Neuronal stem cell (in vitro differentiated cells): ENCODE measurements around the gene PALS1.

ENCODE experiments used
- DNase-seq: peaks from one replicate; pipeline ENCODE4 v3.0.0-alpha.2; 2013; ENCODE audit warnings: low spot score
- H2AFZ ChIP-seq: one replicate; pipeline ENCODE4 v1.6.1; 2013; ENCODE audit warnings: mild to moderate bottlenecking, low read length, inconsistent platforms
- H2AK5ac ChIP-seq: 2 replicates; pipeline ENCODE4 v1.6.1; 2013; ENCODE audit warnings: low read depth, mild to moderate bottlenecking, inconsistent platforms, low read length, moderate library complexity, mixed read lengths
- H2BK120ac ChIP-seq: 2 replicates; pipeline ENCODE4 v1.6.1; 2013; ENCODE audit warnings: low read depth, mild to moderate bottlenecking, inconsistent platforms, low read length, moderate library complexity, mixed read lengths
- H2BK12ac ChIP-seq: one replicate; pipeline ENCODE4 v1.6.1; 2013; ENCODE audit warnings: low read length, inconsistent platforms
- H2BK15ac ChIP-seq: 2 replicates; pipeline ENCODE4 v1.6.1; 2013; ENCODE audit warnings: mild to moderate bottlenecking, low read length, inconsistent platforms, mixed read lengths
- H2BK5ac ChIP-seq: one replicate; pipeline ENCODE4 v1.6.1; 2013; ENCODE audit warnings: inconsistent platforms, mild to moderate bottlenecking, low read length, moderate library complexity
- H3K14ac ChIP-seq: one replicate; pipeline ENCODE4 v1.6.1; 2013; ENCODE audit warnings: low read length, inconsistent platforms
- H3K18ac ChIP-seq: 2 replicates; pipeline ENCODE4 v1.6.1; 2013; ENCODE audit warnings: low read length, inconsistent platforms
- H3K23ac ChIP-seq: 2 replicates; pipeline ENCODE4 v1.6.1; 2013; ENCODE audit warnings: low read depth, mild to moderate bottlenecking, mixed read lengths, low read length, inconsistent platforms; ENCODE audit not compliant: poor library complexity
- H3K27ac ChIP-seq: replicated peaks from 3 replicates; pipeline ENCODE4 v1.5.1; 2013; ENCODE audit warnings: low read length, inconsistent platforms
- H3K27me3 ChIP-seq, 3 experiments: 2 replicates each; pipeline ENCODE4 v1.6.1; 2013; ENCODE audit warnings: low read length in 3 of 3, mild to moderate bottlenecking in 2 of 3, inconsistent platforms in 1 of 3, low read depth in 1 of 3, mixed read lengths in 1 of 3, moderate library complexity in 1 of 3; ENCODE audit not compliant: control insufficient read depth in 3 of 3, insufficient read depth in 3 of 3
- H3K36me3 ChIP-seq, 2 donors: replicated peaks in 1 of 2; 2 replicates each; pipeline ENCODE4 v1.6.1; 2013; ENCODE audit warnings: low read length in 2 of 2; ENCODE audit not compliant: control insufficient read depth in 2 of 2, insufficient read depth in 2 of 2
- H3K4ac ChIP-seq: 2 replicates; pipeline ENCODE4 v1.6.1; 2013; ENCODE audit warnings: inconsistent platforms, mild to moderate bottlenecking, low read length, moderate library complexity
- H3K4me1 ChIP-seq, 2 donors: 1 replicate in 1 of 2; 2 replicates in 1 of 2; pipeline ENCODE4 v1.6.1; 2013; ENCODE audit warnings: low read length in 2 of 2, low read depth in 1 of 2; ENCODE audit not compliant: control insufficient read depth in 2 of 2, insufficient read depth in 1 of 2
- H3K4me2 ChIP-seq: one replicate; pipeline ENCODE4 v1.6.1; 2013; ENCODE audit warnings: mild to moderate bottlenecking, low read length, inconsistent platforms; ENCODE audit not compliant: insufficient read depth, poor library complexity, severe bottlenecking
- H3K4me3 ChIP-seq, 2 donors: 2 replicates each; pipeline ENCODE4 v1.5.1; 2013; ENCODE audit warnings: low read length in 2 of 2, mild to moderate bottlenecking in 2 of 2, inconsistent platforms in 1 of 2, moderate library complexity in 1 of 2
- H3K79me1 ChIP-seq: one replicate; pipeline ENCODE4 v1.6.1; 2013; ENCODE audit warnings: low read depth, mild to moderate bottlenecking, inconsistent platforms, low read length, moderate library complexity
- H3K9ac ChIP-seq: one replicate; pipeline ENCODE4 v1.6.1; 2013; ENCODE audit warnings: mild to moderate bottlenecking, low read depth, low read length, inconsistent platforms; ENCODE audit not compliant: poor library complexity
- H3K9me3 ChIP-seq, 2 donors: replicated peaks in 1 of 2; 2 replicates each; pipeline versions ENCODE3 to v1.6.1; 2013; ENCODE audit warnings: low read length in 2 of 2, mild to moderate bottlenecking in 2 of 2, inconsistent platforms in 1 of 2, low read depth in 1 of 2, mixed read lengths in 1 of 2, moderate library complexity in 1 of 2; ENCODE audit not compliant: control insufficient read depth in 2 of 2, insufficient read depth in 1 of 2
- H4K8ac ChIP-seq: one replicate; pipeline ENCODE4 v1.6.1; 2013; ENCODE audit warnings: low read depth, mild to moderate bottlenecking, inconsistent platforms, low read length, moderate library complexity
- H4K91ac ChIP-seq: one replicate; pipeline ENCODE4 v1.6.1; 2013; ENCODE audit warnings: low read length, low read depth, mild to moderate bottlenecking, inconsistent platforms; ENCODE audit not compliant: poor library complexity
- WGBS, 2 donors: extraction: QIAGEN DNeasy Blood & Tissue Kit; methylation state at CpG; one replicate each; pipeline ENCODE4 v1.1.7; 2013; ENCODE audit warnings: missing lambda C conversion rate in 2 of 2, mixed read lengths in 1 of 2; ENCODE audit not compliant: insufficient read length in 2 of 2, insufficient replicate concordance in 1 of 2; ENCODE audit errors: extremely low coverage in 2 of 2; 5-methylcytosine and 5-hydroxymethylcytosine counted together

PALS1 gene

DNA sequence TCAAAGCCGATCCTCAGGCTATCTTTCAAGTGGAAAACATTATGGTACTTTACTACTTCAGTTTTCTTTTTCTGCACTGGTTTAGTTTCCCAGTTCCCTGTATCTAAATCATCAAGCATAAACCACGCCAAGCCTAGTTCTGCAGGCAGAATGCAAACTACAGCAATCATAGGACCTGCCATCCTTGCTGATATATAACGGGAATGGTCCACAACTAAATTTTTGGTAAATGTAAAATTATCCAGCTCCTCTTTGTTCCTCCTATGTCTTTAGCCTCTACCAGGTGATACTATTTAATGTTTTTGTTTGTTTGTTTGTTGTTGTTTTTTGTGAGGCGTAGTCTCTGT, 19.3 kb upstream of the PALS1 start:
- H3K23ac ChIP-seq, result no peak overlapping the region
- H3K27ac ChIP-seq, result no peak overlapping the region
- no peaks in the 10 kb centered on the region for H3K79me1 ChIP-seq
- H4K8ac ChIP-seq, result no peak overlapping the region
- H2BK5ac ChIP-seq, result no peak overlapping the region
- no peaks in the 10 kb centered on the region for H3K27me3 ChIP-seq
- H4K91ac ChIP-seq, result no peak overlapping the region
- H3K9me3 ChIP-seq, result no peaks in the 10 kb centered on the region
- H3K4me2 ChIP-seq, result no peak overlapping the region
- no peak overlapping the region for H3K9ac ChIP-seq
- no peak overlapping the region for H3K18ac ChIP-seq
- no peak overlapping the region for H3K14ac ChIP-seq
- no CpG with 5 or more reads among the region's 4 CpGs for WGBS, 2 donors
- no peaks in the 10 kb centered on the region for H3K36me3 ChIP-seq
- no peak overlapping the region for H3K4ac ChIP-seq
- no peak overlapping the region for H2BK15ac ChIP-seq
- no peak for DNase-seq
- H2AFZ ChIP-seq, result peak overlapping the region; percentile 29
- H3K4me1 ChIP-seq, result peaks cover 0 to 6% of the 10 kb centered on the region in 2 donors
- H2AK5ac ChIP-seq, result no peak overlapping the region
- H3K4me3 ChIP-seq, result no peak overlapping the region
- no peak overlapping the region for H2BK12ac ChIP-seq
- no peak overlapping the region for H2BK120ac ChIP-seq

GRCh38 chr14:67225523-67225922, 15.7 kb upstream of the PALS1 start:
- H4K91ac ChIP-seq, result peak overlapping the region; percentile 43
- H3K4me1 ChIP-seq, result peaks cover 0 to 6% of the 10 kb centered on the region in 2 donors
- H2BK120ac ChIP-seq, result no peak overlapping the region
- no peak overlapping the region for H3K4me3 ChIP-seq
- no peak overlapping the region for H2BK15ac ChIP-seq
- H3K23ac ChIP-seq, result no peak overlapping the region
- no peak overlapping the region for H3K14ac ChIP-seq
- no peak overlapping the region for H3K4me2 ChIP-seq
- no peak overlapping the region for H3K4ac ChIP-seq
- no peaks in the 10 kb centered on the region for H3K27me3 ChIP-seq
- H2AK5ac ChIP-seq, result no peak overlapping the region
- H3K36me3 ChIP-seq, result no peaks in the 10 kb centered on the region
- H2AFZ ChIP-seq, result peak overlapping the region; percentile 3
- H2BK12ac ChIP-seq, result peak overlapping the region; percentile 73
- H3K9me3 ChIP-seq, result no peaks in the 10 kb centered on the region
- no peak overlapping the region for H2BK5ac ChIP-seq
- no peaks in the 10 kb centered on the region for H3K79me1 ChIP-seq
- no peak overlapping the region for H3K18ac ChIP-seq
- no CpG with 5 or more reads among the region's 4 CpGs for WGBS, 2 donors
- H3K9ac ChIP-seq, result peak overlapping the region; percentile 30
- H4K8ac ChIP-seq, result no peak overlapping the region
- H3K27ac ChIP-seq, result no peak overlapping the region
- no peak for DNase-seq

DNA sequence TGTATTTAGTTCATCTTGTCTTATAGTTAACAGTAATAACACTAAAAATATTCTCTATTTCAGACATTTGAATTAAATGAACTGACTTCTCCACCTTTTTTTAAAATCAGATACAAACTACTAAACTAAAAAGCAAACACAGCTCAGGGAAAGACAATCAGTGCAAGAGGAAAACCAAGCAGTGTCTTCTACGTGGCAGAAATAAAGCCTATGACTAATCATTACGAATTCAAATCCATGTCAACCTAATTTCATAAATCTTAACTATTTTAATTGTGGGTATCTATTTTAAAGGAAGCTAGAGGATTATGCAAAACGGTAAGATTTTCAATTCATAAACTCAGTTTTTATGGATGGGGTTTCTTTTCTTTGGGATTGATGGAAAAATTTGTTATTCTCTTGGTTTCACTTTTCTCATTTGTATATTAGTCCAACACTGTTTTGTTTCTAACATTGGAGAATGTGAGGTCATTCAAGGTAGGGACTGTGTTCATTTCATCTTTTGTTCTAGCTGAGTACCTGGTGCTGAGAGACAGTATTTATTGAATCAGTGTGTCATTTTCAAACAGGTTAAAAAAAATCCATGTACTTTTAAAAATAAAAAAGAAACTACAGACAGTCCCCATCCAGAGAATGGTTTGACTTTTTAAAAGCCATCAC, 12.8 kb upstream of the PALS1 start:
- no peaks in the 10 kb centered on the region for H3K9me3 ChIP-seq

GRCh38 chr14:67232066-67232465, 9.2 kb upstream of the PALS1 start:
- Histone ChIP-seq H3K4ac (no peak overlapping the region), H4K91ac (no peak overlapping the region), H2AFZ (peak overlapping the region; percentile 37), H2BK12ac (no peak overlapping the region), H3K36me3 (no peaks in the 10 kb centered on the region), H3K4me2 (no peak overlapping the region), H3K79me1 (no peaks in the 10 kb centered on the region), H2BK120ac (no peak overlapping the region), H4K8ac (no peak overlapping the region), H2BK15ac (no peak overlapping the region), H3K4me1 (no peaks in the 10 kb centered on the region), H3K27ac (no peak overlapping the region), H3K27me3 (no peaks in the 10 kb centered on the region), H2AK5ac (no peak overlapping the region), H3K18ac (no peak overlapping the region), H3K9ac (no peak overlapping the region), H3K9me3 (no peaks in the 10 kb centered on the region), H3K14ac (no peak overlapping the region), H2BK5ac (no peak overlapping the region), H3K23ac (no peak overlapping the region), H3K4me3 (no peak overlapping the region)
- no CpG with 5 or more reads among the region's 2 CpGs for WGBS, 2 donors
- DNase-seq, result no peak

More for the DNA sequence above, 12.8 kb upstream of the PALS1 start:
- no peak overlapping the region for H3K14ac ChIP-seq
- no peak overlapping the region for H2BK120ac ChIP-seq
- H2BK12ac ChIP-seq, result no peak overlapping the region
- H4K91ac ChIP-seq, result no peak overlapping the region
- no peak overlapping the region for H2BK5ac ChIP-seq
- no peaks in the 10 kb centered on the region for H3K36me3 ChIP-seq
- no peak overlapping the region for H4K8ac ChIP-seq
- no peak overlapping the region for H3K4me3 ChIP-seq
- no CpG with 5 or more reads among the region's 3 CpGs for WGBS, 2 donors
- no peak overlapping the region for H3K18ac ChIP-seq
- no peak overlapping the region for H3K27ac ChIP-seq
- H2AFZ ChIP-seq, result no peak overlapping the region
- no peak overlapping the region for H3K4me2 ChIP-seq
- no peak overlapping the region for H3K9ac ChIP-seq
- H3K4ac ChIP-seq, result no peak overlapping the region
- H2BK15ac ChIP-seq, result no peak overlapping the region
- H3K79me1 ChIP-seq, result no peaks in the 10 kb centered on the region
- no peak for DNase-seq
- H2AK5ac ChIP-seq, result no peak overlapping the region
- no peaks in the 10 kb centered on the region for H3K27me3 ChIP-seq
- no peak overlapping the region for H3K23ac ChIP-seq
- peaks cover 0 to 6% of the 10 kb centered on the region in 2 donors for H3K4me1 ChIP-seq
